H9 (cell line): ENCODE results near the gene ARL8A. TPM values are rescaled to one million over a fixed set of nuclear protein-coding genes. Genes with fewer than 3 reads are reported as not detected.

Experiments
- DNase-seq: peaks from one replicate; pipeline ENCODE4 v3.0.0-alpha.2; 2017
- H2AFZ ChIP-seq: one replicate; pipeline ENCODE4 v1.6.1; 2013; ENCODE audit warnings: mild to moderate bottlenecking, low read length, control low read depth, moderate library complexity
- H2AK5ac ChIP-seq: 2 replicates; pipeline ENCODE4 v1.6.1; 2013; ENCODE audit warnings: low read length, control low read depth, mixed read lengths; ENCODE audit not compliant: insufficient read length
- H2BK120ac ChIP-seq: one replicate; pipeline ENCODE4 v1.6.1; 2013; ENCODE audit warnings: low read depth, mild to moderate bottlenecking, low read length, control low read depth, inconsistent platforms; ENCODE audit not compliant: poor library complexity, severe bottlenecking
- H2BK12ac ChIP-seq: 2 replicates; pipeline ENCODE4 v1.6.1; 2013; ENCODE audit warnings: low read length, control low read depth, mixed read lengths, low read depth; ENCODE audit not compliant: insufficient read length
- H2BK15ac ChIP-seq: 2 replicates; pipeline ENCODE4 v1.6.1; 2013; ENCODE audit warnings: low read depth, low read length, control low read depth
- H2BK20ac ChIP-seq: one replicate; pipeline ENCODE4 v1.6.1; 2013; ENCODE audit warnings: low read depth, mild to moderate bottlenecking, low read length, control low read depth, inconsistent platforms; ENCODE audit not compliant: poor library complexity, severe bottlenecking
- H2BK5ac ChIP-seq: 2 replicates; pipeline ENCODE4 v1.6.1; 2013; ENCODE audit warnings: low read length, control low read depth, mixed read lengths; ENCODE audit not compliant: insufficient read length
- H3K14ac ChIP-seq: 2 replicates; pipeline ENCODE4 v1.6.1; 2013; ENCODE audit warnings: low read length, control low read depth; ENCODE audit not compliant: insufficient read depth
- H3K18ac ChIP-seq: 2 replicates; pipeline ENCODE4 v1.6.1; 2013; ENCODE audit warnings: low read depth, mild to moderate bottlenecking, mixed read lengths, low read length, control low read depth; ENCODE audit not compliant: insufficient read length
- H3K23ac ChIP-seq: 2 replicates; pipeline ENCODE4 v1.6.1; 2013; ENCODE audit warnings: low read length, control low read depth, mixed read lengths, low read depth; ENCODE audit not compliant: insufficient read length
- H3K23me2 ChIP-seq: 2 replicates; pipeline ENCODE4 v1.6.1; 2013; ENCODE audit warnings: low read depth, mild to moderate bottlenecking, mixed read lengths, low read length, control low read depth; ENCODE audit not compliant: insufficient read length, poor library complexity, severe bottlenecking
- H3K27ac ChIP-seq: 2 replicates; pipeline ENCODE4 v1.5.1; 2013; ENCODE audit warnings: low read length, control low read depth, mixed read lengths, low read depth; ENCODE audit not compliant: insufficient read length
- H3K27me3 ChIP-seq: 2 replicates; pipeline ENCODE4 v1.6.1; 2013; ENCODE audit warnings: low read length, control low read depth, inconsistent platforms; ENCODE audit not compliant: insufficient read depth
- H3K4ac ChIP-seq: 2 replicates; pipeline ENCODE4 v1.6.1; 2013; ENCODE audit warnings: low read depth, mild to moderate bottlenecking, control low read depth, inconsistent platforms, low read length, moderate library complexity
- H3K4me1 ChIP-seq: 2 replicates; pipeline ENCODE4 v1.6.1; 2013; ENCODE audit warnings: low read length, control low read depth, inconsistent platforms; ENCODE audit not compliant: insufficient read depth
- H3K4me2 ChIP-seq: 2 replicates; pipeline ENCODE4 v1.6.1; 2013; ENCODE audit warnings: low read length, control low read depth, mixed read lengths; ENCODE audit not compliant: insufficient read length, insufficient read depth
- H3K56ac ChIP-seq: 2 replicates; pipeline ENCODE4 v1.6.1; 2013; ENCODE audit warnings: low read depth, mild to moderate bottlenecking, mixed read lengths, low read length, control low read depth; ENCODE audit not compliant: insufficient read length
- H3K79me1 ChIP-seq: 2 replicates; pipeline ENCODE4 v1.6.1; 2013; ENCODE audit warnings: low read depth, mild to moderate bottlenecking, moderate library complexity, low read length, control low read depth, inconsistent platforms; ENCODE audit not compliant: insufficient read depth, poor library complexity, severe bottlenecking
- H3K79me2 ChIP-seq: 2 replicates; pipeline ENCODE4 v1.6.1; 2013; ENCODE audit warnings: low read length, control low read depth, inconsistent platforms; ENCODE audit not compliant: insufficient read depth
- H3K9ac ChIP-seq: 2 replicates; pipeline ENCODE4 v1.6.1; 2013; ENCODE audit warnings: low read length, control low read depth, mixed read lengths; ENCODE audit not compliant: insufficient read length; ENCODE audit errors: extremely low read depth
- H3K9me3 ChIP-seq: one replicate; pipeline ENCODE4 v1.6.1; 2013; ENCODE audit warnings: low read depth, low read length, inconsistent platforms; ENCODE audit not compliant: control insufficient read depth
- H3T11ph ChIP-seq: one replicate; pipeline ENCODE4 v1.6.1; 2013; ENCODE audit warnings: mild to moderate bottlenecking, low read length, control low read depth, inconsistent platforms
- H4K20me1 ChIP-seq: one replicate; pipeline ENCODE4 v1.6.1; 2013; ENCODE audit not compliant: control insufficient read depth, insufficient read length, insufficient read depth
- H4K5ac ChIP-seq: 2 replicates; pipeline ENCODE4 v1.6.1; 2013; ENCODE audit warnings: low read depth, mild to moderate bottlenecking, mixed read lengths, low read length, control low read depth; ENCODE audit not compliant: insufficient read length
- H4K8ac ChIP-seq: replicated peaks from 2 replicates; pipeline ENCODE4 v1.6.1; 2013; ENCODE audit warnings: low read length, control low read depth, mixed read lengths, low read depth; ENCODE audit not compliant: insufficient read length
- H4K91ac ChIP-seq: 2 replicates; pipeline ENCODE4 v1.6.1; 2013; ENCODE audit warnings: low read depth, mild to moderate bottlenecking, moderate library complexity, mixed read lengths, low read length, control low read depth; ENCODE audit not compliant: insufficient read length
- H3K27ac Mint-ChIP-seq, 3 experiments: 2 replicates in 2 of 3; 3 replicates in 1 of 3; pipeline ENCODE4 v1.8.0; 2020 to 2021; ENCODE audit warnings: mixed read lengths in 3 of 3, mild to moderate bottlenecking in 1 of 3, moderate library complexity in 1 of 3
- H3K27me3 Mint-ChIP-seq: 2 replicates; pipeline ENCODE4 v1.8.0; 2021; ENCODE audit warnings: low read depth, mild to moderate bottlenecking, moderate library complexity, mixed read lengths
- H3K36me3 Mint-ChIP-seq, 3 experiments: 2 replicates in 2 of 3; 3 replicates in 1 of 3; pipeline ENCODE4 v1.8.0; 2020 to 2021; ENCODE audit warnings: low read depth in 3 of 3, mixed read lengths in 3 of 3; ENCODE audit not compliant: insufficient read depth in 1 of 3
- H3K4me1 Mint-ChIP-seq, 2 experiments: 2 replicates each; pipeline ENCODE4 v1.8.0; 2020; ENCODE audit warnings: mixed read lengths in 2 of 2
- H3K4me3 Mint-ChIP-seq, 2 experiments: 2 replicates in 1 of 2; 3 replicates in 1 of 2; pipeline ENCODE4 v1.8.0; 2020 to 2021; ENCODE audit warnings: mild to moderate bottlenecking in 2 of 2, mixed read lengths in 2 of 2, moderate library complexity in 1 of 2
- H3K9me3 Mint-ChIP-seq, 2 experiments: 2 replicates in 1 of 2; 3 replicates in 1 of 2; pipeline ENCODE4 v1.8.0; 2020; ENCODE audit warnings: mild to moderate bottlenecking in 2 of 2, mixed read lengths in 2 of 2, moderate library complexity in 1 of 2
- WGBS: extraction: QIAGEN DNeasy Blood & Tissue Kit; methylation state at CpG from one replicate; pipeline ENCODE4 v1.1.7; 2013; ENCODE audit warnings: missing lambda C conversion rate, low lambda C conversion rate, mixed read lengths; ENCODE audit not compliant: insufficient read length; ENCODE audit errors: extremely low coverage; 5-methylcytosine and 5-hydroxymethylcytosine counted together
- total RNA-seq: library from RNA; stranded (reverse); gene quantifications from 2 replicates; pipeline ENCODE4 v1.2.1, GENCODE V29; 2021
- TF ChIP-seq, protein P1 (sequence below): fragments of 200-600 bp; sonication (generic); conservative IDR thresholded peaks from 3 replicates; pipeline ENCODE4 v1.8.0; 2021; ENCODE audit warnings: antibody characterized with exemption, mild to moderate bottlenecking

ARL8A gene
- total RNA-seq, 1 experiment from 2014 or later, result 67.2 TPM

DNA sequence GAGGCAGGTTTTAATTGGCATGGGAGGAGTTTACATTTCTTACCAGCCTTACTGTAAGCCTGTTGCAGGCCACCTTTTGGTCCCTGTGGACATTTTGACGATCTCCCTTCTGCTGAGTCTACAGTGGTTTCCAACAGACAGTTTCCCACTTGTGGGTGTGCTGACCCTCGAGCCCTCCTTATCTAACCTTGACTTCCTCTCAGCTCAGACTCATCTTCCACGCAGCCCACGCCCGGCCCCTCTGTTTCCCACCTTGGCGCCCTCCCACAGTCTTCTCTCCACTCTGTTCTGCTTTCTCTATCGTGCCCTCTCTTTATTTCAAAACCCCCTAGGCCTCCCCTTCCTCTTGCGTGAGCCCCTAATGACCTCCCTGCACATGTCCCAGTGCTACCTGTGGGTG lies 6.1 kb upstream of the ARL8A start:
- Mint-ChIP-seq H3K27ac (peak overlapping the region in 2 of 3 experiments; percentile 7 to 21; a peak in 3 of 7 replicates), H3K36me3 (no peaks in the 10 kb centered on the region), H3K4me3 (no peak overlapping the region), H3K4me1 (peaks cover 15 to 29% of the 10 kb centered on the region in 2 experiments), H3K9me3 (no peaks in the 10 kb centered on the region), H3K27me3 (peaks cover 10% of the 10 kb centered on the region)
- no peak overlapping the region for H3K14ac ChIP-seq
- H4K91ac ChIP-seq, result no peak overlapping the region
- no peak overlapping the region for H2BK120ac ChIP-seq
- no peak overlapping the region for H3K4ac ChIP-seq
- H2BK12ac ChIP-seq, result no peak overlapping the region
- TF ChIP-seq, protein P1, sequence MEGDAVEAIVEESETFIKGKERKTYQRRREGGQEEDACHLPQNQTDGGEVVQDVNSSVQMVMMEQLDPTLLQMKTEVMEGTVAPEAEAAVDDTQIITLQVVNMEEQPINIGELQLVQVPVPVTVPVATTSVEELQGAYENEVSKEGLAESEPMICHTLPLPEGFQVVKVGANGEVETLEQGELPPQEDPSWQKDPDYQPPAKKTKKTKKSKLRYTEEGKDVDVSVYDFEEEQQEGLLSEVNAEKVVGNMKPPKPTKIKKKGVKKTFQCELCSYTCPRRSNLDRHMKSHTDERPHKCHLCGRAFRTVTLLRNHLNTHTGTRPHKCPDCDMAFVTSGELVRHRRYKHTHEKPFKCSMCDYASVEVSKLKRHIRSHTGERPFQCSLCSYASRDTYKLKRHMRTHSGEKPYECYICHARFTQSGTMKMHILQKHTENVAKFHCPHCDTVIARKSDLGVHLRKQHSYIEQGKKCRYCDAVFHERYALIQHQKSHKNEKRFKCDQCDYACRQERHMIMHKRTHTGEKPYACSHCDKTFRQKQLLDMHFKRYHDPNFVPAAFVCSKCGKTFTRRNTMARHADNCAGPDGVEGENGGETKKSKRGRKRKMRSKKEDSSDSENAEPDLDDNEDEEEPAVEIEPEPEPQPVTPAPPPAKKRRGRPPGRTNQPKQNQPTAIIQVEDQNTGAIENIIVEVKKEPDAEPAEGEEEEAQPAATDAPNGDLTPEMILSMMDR, result no peak
- no peaks in the 10 kb centered on the region for H3K79me1 ChIP-seq
- no peaks in the 10 kb centered on the region for H3K23me2 ChIP-seq
- no CpG with 5 or more reads among the region's 8 CpGs for WGBS
- no peak overlapping the region for H3K27ac ChIP-seq
- H4K5ac ChIP-seq, result no peak overlapping the region
- H3K9ac ChIP-seq, result no peak overlapping the region
- H3K4me2 ChIP-seq, result no peak overlapping the region
- no peaks in the 10 kb centered on the region for H3K79me2 ChIP-seq
- no peak overlapping the region for H3K56ac ChIP-seq
- H2AFZ ChIP-seq, result no peak overlapping the region
- no peaks in the 10 kb centered on the region for H3K9me3 ChIP-seq
- no peak overlapping the region for H2AK5ac ChIP-seq
- H4K20me1 ChIP-seq, result no peaks in the 10 kb centered on the region
- H2BK5ac ChIP-seq, result no peak overlapping the region
- no peak overlapping the region for H2BK20ac ChIP-seq
- H3K23ac ChIP-seq, result no peak overlapping the region
- H4K8ac ChIP-seq, result no peak overlapping the region
- no peak for DNase-seq
- no peak overlapping the region for H2BK15ac ChIP-seq
- H3K27me3 ChIP-seq, result no peaks in the 10 kb centered on the region
- no peak overlapping the region for H3T11ph ChIP-seq
- H3K4me1 ChIP-seq, result no peaks in the 10 kb centered on the region
- H3K18ac ChIP-seq, result no peak overlapping the region
